Esophagus muscularis mucosa (tissue), 3 donors: ENCODE data around the gene KCNA3.

Experiments used
- CTCF ChIP-seq, 3 experiments: fragments of 200-600 bp in 2 of 3; fragments of 450-650 bp in 1 of 3; sonication (generic) in 2 of 3; IDR thresholded peaks; one replicate each; pipeline ENCODE4 v1.5.1; 2017 to 2019; ENCODE audit warnings: antibody characterized with exemption in 3 of 3, mild to moderate bottlenecking in 2 of 3, moderate library complexity in 1 of 3
- POLR2A ChIP-seq: fragments of 450-650 bp; IDR thresholded peaks from one replicate; pipeline ENCODE4 v1.6.1; 2017; ENCODE audit warnings: antibody characterized with exemption, moderate library complexity, mild to moderate bottlenecking, low read depth
- POLR2AphosphoS5 ChIP-seq, 2 donors: sonication (generic); formaldehyde crosslinking; IDR thresholded peaks; one replicate each; pipeline ENCODE4 v1.6.1; 2017; ENCODE audit warnings: antibody characterized with exemption in 2 of 2

- no peak for TF ChIP-seq CTCF (IDR thresholded peaks at IDR 0.05)
- no peak for TF ChIP-seq POLR2AphosphoS5 (IDR thresholded peaks at IDR 0.05)
- no peak for TF ChIP-seq POLR2A
Measured at GRCh38 chr1:110707232-110707631, 32.5 kb upstream of the KCNA3 start.
